ENCODE measurements around the gene INPP5F. TPM values are rescaled to one million over a fixed set of nuclear protein-coding genes. Genes with fewer than 3 reads are reported as not detected.
"Not testable (repeated sequence)": the region's sequence is repeated elsewhere in the genome, so short reads cannot be mapped to it uniquely, and the experiment has no call there.

INPP5F gene
- total and polyA plus RNA-seq, 2 donors = 9.4 to 10.8 TPM

DNA sequence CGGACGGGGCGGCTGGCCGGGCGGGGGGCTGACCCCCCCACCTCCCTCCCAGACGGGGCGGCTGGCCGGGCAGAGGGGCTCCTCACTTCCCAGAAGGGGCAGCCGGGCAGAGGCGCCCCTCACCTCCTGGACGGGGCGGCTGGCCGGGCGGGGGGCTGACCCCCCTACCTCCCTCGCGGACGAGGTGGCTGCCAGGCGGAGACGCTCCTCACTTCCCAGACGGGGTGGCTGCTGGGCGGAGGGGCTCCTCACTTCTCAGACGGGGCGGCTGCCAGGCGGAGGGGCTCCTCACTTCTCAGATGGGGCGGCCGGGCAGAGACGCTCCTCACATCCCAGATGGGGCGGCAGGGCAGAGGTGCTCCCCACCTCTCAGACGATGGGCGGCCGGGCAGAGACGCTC is 69.3 kb downstream of the INPP5F start:
- not testable (repeated sequence) for H3K4me1 ChIP-seq (ENCODE audit: control insufficient read depth in 2 of 2, insufficient read depth in 2 of 2, low read length in 2 of 2); DNase-seq (ENCODE audit: low read depth in 6 of 9, low spot score in 9 of 9)
- WGBS = 98% methylated on average over 28 of the region's 32 CpGs

DNA sequence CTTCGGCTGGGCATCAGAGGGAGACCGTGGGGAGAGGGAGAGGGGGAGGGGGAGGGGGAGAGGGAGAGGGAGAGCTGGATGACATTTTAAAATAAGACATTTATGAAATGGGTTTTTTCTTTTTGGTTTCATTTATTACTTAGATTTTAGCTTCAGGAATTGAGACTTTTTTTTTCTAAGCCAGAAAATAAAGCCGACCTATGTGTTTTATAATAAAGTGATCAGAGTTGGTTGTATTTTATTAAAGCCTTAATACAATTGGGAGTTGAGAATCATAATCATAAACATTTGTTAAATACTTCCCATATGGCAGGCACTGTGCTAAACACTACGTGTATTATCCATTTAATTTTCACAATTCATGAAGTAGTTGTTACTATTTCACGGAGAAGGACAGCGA is 70.2 kb downstream of the INPP5F start:
- H3K27me3 ChIP-seq (ENCODE audit: control insufficient read depth in 2 of 2, insufficient read depth in 1 of 2, low read length in 1 of 2) = no peaks in the 10 kb centered on the region
- H3K27ac ChIP-seq (ENCODE audit: low read depth in 1 of 2, low read length in 1 of 2) = no peak overlapping the region
- H3K9me3 ChIP-seq (ENCODE audit: control insufficient read depth in 2 of 2, insufficient read depth in 1 of 2, low read length in 1 of 2) = no peaks in the 10 kb centered on the region
- 95% methylated on average over 6 of the region's 6 CpGs for WGBS
- no peaks in the 10 kb centered on the region for H3K36me3 ChIP-seq (ENCODE audit: control insufficient read depth in 2 of 2, insufficient read depth in 2 of 2, low read length in 1 of 2)
- no peak overlapping the region for H3K4me3 ChIP-seq (ENCODE audit: low read length in 2 of 2)
- no peak for DNase-seq (ENCODE audit: low read depth in 6 of 9, low spot score in 9 of 9)
- H3K4me1 ChIP-seq (ENCODE audit: control insufficient read depth in 2 of 2, insufficient read depth in 2 of 2, low read length in 2 of 2) = no peaks in the 10 kb centered on the region

More for the DNA sequence above, 69.3 kb downstream of the INPP5F start:
- H3K27me3 ChIP-seq (ENCODE audit: control insufficient read depth in 2 of 2, insufficient read depth in 1 of 2, low read length in 1 of 2); H3K4me3 ChIP-seq (ENCODE audit: low read length in 2 of 2); H3K9me3 ChIP-seq (ENCODE audit: control insufficient read depth in 2 of 2, insufficient read depth in 1 of 2, low read length in 1 of 2); H3K36me3 ChIP-seq (ENCODE audit: control insufficient read depth in 2 of 2, insufficient read depth in 2 of 2, low read length in 1 of 2); H3K27ac ChIP-seq (ENCODE audit: low read depth in 1 of 2, low read length in 1 of 2): not testable (repeated sequence)

DNA sequence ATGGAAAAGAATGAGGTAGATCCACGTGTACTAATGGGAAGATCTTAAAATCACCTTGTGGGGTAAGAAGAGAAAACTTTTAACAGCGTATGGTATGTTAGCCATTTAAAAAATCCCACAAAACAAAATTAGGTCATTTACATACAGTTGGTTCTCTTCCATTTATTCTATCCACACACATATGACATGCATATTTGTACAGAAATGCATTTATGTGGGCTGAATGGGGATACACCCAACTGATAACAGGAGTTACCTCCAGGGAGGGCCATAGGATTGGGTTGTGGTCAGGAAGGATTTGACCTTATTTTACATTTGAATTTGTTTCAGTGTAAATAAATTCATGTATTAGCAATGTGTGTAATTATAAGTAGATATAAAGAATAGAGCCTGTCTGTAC is 75.3 kb downstream of the INPP5F start:
- H3K27ac ChIP-seq (ENCODE audit: low read depth in 1 of 2, low read length in 1 of 2) = no peak overlapping the region
- no peak for DNase-seq (ENCODE audit: low read depth in 6 of 9, low spot score in 9 of 9)
- peaks cover 3% of the 10 kb centered on the region in 2 donors for H3K36me3 ChIP-seq (ENCODE audit: control insufficient read depth in 2 of 2, insufficient read depth in 2 of 2, low read length in 1 of 2)
- H3K4me1 ChIP-seq (ENCODE audit: control insufficient read depth in 2 of 2, insufficient read depth in 2 of 2, low read length in 2 of 2) = no peaks in the 10 kb centered on the region
- WGBS = 98% methylated on average over 2 of the region's 2 CpGs
- no peak overlapping the region for H3K4me3 ChIP-seq (ENCODE audit: low read length in 2 of 2)
- no peaks in the 10 kb centered on the region for H3K27me3 ChIP-seq (ENCODE audit: control insufficient read depth in 2 of 2, insufficient read depth in 1 of 2, low read length in 1 of 2)
- H3K9me3 ChIP-seq (ENCODE audit: control insufficient read depth in 2 of 2, insufficient read depth in 1 of 2, low read length in 1 of 2) = no peaks in the 10 kb centered on the region

DNA sequence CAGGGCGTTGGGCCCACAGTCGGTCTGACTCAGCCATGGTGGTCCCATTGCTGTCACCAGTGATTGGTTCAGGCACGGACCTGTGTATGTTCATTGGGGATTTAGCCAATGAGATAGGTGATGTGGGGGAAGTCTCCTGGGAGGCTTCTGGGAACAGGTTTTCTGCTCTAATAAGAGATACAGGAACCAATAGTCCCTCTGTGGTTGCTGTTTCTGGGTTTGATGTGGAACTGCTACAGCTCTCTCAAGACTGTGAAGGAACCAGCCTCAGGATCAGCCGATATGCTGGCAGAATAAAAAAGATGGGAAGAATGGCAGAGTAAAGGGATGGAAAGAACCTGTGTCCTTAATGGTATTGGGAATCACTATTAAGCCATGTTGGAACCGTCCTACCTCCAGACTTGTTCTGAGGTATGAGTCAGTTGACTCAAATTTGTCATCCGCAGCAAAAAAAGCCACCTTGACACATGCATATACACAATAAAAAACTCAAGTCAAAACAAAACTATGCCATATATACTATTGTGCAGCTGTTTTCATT is 76.2 kb downstream of the INPP5F start:
- no peaks in the 10 kb centered on the region for H3K27me3 ChIP-seq (ENCODE audit: control insufficient read depth in 2 of 2, insufficient read depth in 1 of 2, low read length in 1 of 2)
- no peaks in the 10 kb centered on the region for H3K9me3 ChIP-seq (ENCODE audit: control insufficient read depth in 2 of 2, insufficient read depth in 1 of 2, low read length in 1 of 2)
- H3K4me1 ChIP-seq (ENCODE audit: control insufficient read depth in 2 of 2, insufficient read depth in 2 of 2, low read length in 2 of 2) = no peaks in the 10 kb centered on the region
- H3K27ac ChIP-seq (ENCODE audit: low read depth in 1 of 2, low read length in 1 of 2) = no peak overlapping the region
- peaks cover 3% of the 10 kb centered on the region in 2 donors for H3K36me3 ChIP-seq (ENCODE audit: control insufficient read depth in 2 of 2, insufficient read depth in 2 of 2, low read length in 1 of 2)
- WGBS = 96% methylated on average over 6 of the region's 6 CpGs
- H3K4me3 ChIP-seq (ENCODE audit: low read length in 2 of 2) = no peak overlapping the region
- no peak for DNase-seq (ENCODE audit: low read depth in 6 of 9, low spot score in 9 of 9)

DNA sequence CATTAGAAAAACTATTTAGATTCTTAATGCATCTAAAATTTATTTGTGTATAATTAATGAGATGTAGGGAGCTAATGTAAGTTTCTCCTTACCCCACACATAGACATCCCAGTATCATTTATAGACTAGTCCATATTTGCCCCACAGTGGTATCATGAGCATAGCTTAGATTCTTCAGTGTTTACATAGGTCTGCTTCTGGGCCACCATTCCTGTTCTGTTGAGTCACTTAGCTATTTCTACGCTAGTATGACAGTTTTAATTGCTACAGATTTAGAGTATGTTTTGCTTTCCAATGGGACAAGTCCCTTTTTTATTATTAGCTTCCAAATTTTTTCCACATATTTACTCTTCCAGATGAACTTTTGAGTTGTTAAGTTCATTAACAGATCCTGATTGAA is 77.4 kb downstream of the INPP5F start:
- H3K27ac ChIP-seq (ENCODE audit: low read depth in 1 of 2, low read length in 1 of 2) = no peak overlapping the region
- H3K9me3 ChIP-seq (ENCODE audit: control insufficient read depth in 2 of 2, insufficient read depth in 1 of 2, low read length in 1 of 2) = no peaks in the 10 kb centered on the region
- no peak overlapping the region for H3K4me3 ChIP-seq (ENCODE audit: low read length in 2 of 2)
- DNase-seq (ENCODE audit: low read depth in 6 of 9, low spot score in 9 of 9) = no peak
- peaks cover 3% of the 10 kb centered on the region in 2 donors for H3K36me3 ChIP-seq (ENCODE audit: control insufficient read depth in 2 of 2, insufficient read depth in 2 of 2, low read length in 1 of 2)
- H3K4me1 ChIP-seq (ENCODE audit: control insufficient read depth in 2 of 2, insufficient read depth in 2 of 2, low read length in 2 of 2) = no peaks in the 10 kb centered on the region
- no peaks in the 10 kb centered on the region for H3K27me3 ChIP-seq (ENCODE audit: control insufficient read depth in 2 of 2, insufficient read depth in 1 of 2, low read length in 1 of 2)
- WGBS = 97% methylated on average over 1 of the region's 1 CpG

DNA sequence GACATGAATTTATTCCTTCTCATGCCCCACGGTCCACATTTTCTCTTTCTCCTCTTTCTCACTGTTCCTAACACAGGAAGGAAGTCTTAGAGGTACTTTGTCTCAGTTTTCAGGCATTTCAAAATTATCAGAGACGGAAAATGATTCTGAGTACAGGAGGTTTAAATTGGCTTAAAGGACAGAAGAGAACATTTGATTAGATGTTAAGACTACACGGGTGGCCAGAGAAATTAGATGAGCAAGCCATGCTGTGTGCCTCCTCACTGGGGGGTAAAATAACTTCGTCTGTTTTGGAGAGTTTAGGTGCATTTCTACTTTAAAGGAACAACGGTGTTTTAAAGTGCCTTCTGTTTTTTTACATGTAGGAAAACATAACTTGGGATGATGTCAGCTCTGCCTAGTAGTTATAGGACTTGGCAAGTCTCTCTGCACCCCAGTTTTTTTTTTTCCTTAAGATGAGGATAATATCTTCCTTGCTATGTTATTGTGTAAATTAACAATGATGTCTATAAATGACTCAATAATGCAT is 79.9 kb downstream of the INPP5F start:
- Histone ChIP-seq H3K9me3 (ENCODE audit: control insufficient read depth in 2 of 2, insufficient read depth in 1 of 2, low read length in 1 of 2) (no peaks in the 10 kb centered on the region), H3K27me3 (ENCODE audit: control insufficient read depth in 2 of 2, insufficient read depth in 1 of 2, low read length in 1 of 2) (no peaks in the 10 kb centered on the region), H3K4me3 (ENCODE audit: low read length in 2 of 2) (no peak overlapping the region), H3K4me1 (ENCODE audit: control insufficient read depth in 2 of 2, insufficient read depth in 2 of 2, low read length in 2 of 2) (no peaks in the 10 kb centered on the region), H3K27ac (ENCODE audit: low read depth in 1 of 2, low read length in 1 of 2) (no peak overlapping the region), H3K36me3 (ENCODE audit: control insufficient read depth in 2 of 2, insufficient read depth in 2 of 2, low read length in 1 of 2) (peaks cover 3% of the 10 kb centered on the region in 2 donors)
- 79% methylated on average over 5 of the region's 5 CpGs for WGBS
- DNase-seq (ENCODE audit: low read depth in 6 of 9, low spot score in 9 of 9) = no peak

DNA sequence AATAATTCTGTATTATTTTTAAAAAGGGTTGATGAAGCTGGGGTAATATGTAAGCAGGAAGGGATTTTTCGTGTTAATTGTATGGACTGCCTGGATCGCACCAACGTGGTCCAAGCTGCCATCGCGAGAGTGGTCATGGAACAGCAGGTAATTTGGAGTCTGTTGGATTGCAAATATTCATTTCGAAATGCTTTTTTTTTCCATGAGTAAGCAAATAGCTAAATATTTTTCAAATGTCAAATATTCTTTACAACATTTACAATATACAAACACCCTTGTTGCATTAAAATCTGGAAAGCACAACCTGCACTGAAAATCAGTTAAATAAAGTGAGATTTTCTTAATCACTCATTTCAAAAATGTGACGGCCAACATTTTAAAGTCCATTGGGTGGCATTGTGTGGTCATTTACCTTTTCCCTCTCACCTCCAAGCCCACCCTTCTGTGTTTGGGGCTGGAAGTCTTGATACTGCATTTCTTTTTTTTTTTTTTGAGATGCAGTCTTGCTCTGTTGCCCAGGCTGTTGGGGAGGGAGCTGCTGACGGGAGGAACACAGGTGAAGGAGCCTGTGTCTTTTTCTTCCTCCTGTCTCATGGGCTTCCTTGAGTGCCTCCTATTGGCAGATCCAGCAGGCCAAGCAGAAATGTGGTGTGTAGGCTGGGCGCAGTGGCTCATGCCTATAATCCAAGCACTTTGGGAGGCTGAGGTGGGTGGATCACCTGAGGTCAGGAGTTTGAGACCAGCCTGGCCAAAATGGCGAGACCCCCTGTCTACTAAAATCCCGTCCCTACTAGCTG is 80.7 kb downstream of the INPP5F start:
- WGBS = 99% methylated on average over 11 of the region's 11 CpGs
- Histone ChIP-seq H3K36me3 (ENCODE audit: control insufficient read depth in 2 of 2, insufficient read depth in 2 of 2, low read length in 1 of 2) (peaks cover 3% of the 10 kb centered on the region in 2 donors), H3K27me3 (ENCODE audit: control insufficient read depth in 2 of 2, insufficient read depth in 1 of 2, low read length in 1 of 2) (no peaks in the 10 kb centered on the region), H3K27ac (ENCODE audit: low read depth in 1 of 2, low read length in 1 of 2) (no peak overlapping the region), H3K4me3 (ENCODE audit: low read length in 2 of 2) (no peak overlapping the region), H3K9me3 (ENCODE audit: control insufficient read depth in 2 of 2, insufficient read depth in 1 of 2, low read length in 1 of 2) (no peaks in the 10 kb centered on the region), H3K4me1 (ENCODE audit: control insufficient read depth in 2 of 2, insufficient read depth in 2 of 2, low read length in 2 of 2) (no peaks in the 10 kb centered on the region)
- no peak for DNase-seq (ENCODE audit: low read depth in 6 of 9, low spot score in 9 of 9)

DNA sequence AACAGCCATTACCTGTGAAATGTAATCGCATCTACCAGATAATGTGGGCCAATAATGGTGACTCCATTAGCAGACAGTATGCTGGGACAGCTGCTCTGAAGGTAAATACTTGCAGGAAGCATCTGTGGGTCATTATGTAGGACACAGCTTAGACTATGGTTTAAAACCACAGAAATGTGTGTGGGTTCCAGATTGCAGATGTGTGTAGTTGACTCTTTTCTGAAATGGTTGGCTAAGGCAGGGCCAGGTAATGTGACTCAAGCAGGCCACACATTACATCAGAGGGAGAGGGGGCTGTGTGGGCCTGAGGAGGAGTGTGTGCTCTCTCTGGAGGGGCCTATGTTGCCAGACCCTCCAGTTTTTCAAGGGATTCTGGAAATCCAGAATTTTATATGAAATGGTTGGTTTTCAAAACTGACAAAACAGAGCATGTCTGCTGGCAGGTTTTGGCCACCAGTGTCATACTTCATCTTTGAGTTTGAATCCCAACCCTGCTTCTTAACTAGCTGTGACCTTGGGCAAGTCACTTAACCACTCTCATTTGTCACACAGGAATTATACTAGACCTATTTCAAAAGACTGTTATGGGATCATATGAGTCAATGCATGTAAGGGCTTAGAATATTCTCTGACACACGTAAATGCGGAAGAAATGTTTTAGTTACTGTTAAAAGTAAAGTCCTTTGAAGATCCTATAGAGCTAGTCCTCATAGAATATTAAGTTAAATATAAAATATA is 82.3 kb downstream of the INPP5F start:
- Histone ChIP-seq H3K27ac (ENCODE audit: low read depth in 1 of 2, low read length in 1 of 2) (no peak overlapping the region), H3K36me3 (ENCODE audit: control insufficient read depth in 2 of 2, insufficient read depth in 2 of 2, low read length in 1 of 2) (peaks cover 3% of the 10 kb centered on the region in 2 donors), H3K27me3 (ENCODE audit: control insufficient read depth in 2 of 2, insufficient read depth in 1 of 2, low read length in 1 of 2) (no peaks in the 10 kb centered on the region), H3K4me1 (ENCODE audit: control insufficient read depth in 2 of 2, insufficient read depth in 2 of 2, low read length in 2 of 2) (no peaks in the 10 kb centered on the region), H3K9me3 (ENCODE audit: control insufficient read depth in 2 of 2, insufficient read depth in 1 of 2, low read length in 1 of 2) (no peaks in the 10 kb centered on the region), H3K4me3 (ENCODE audit: low read length in 2 of 2) (no peak overlapping the region)
- peak in 1 of 9 donors; percentile 22 for DNase-seq (ENCODE audit: low read depth in 6 of 9, low spot score in 9 of 9)
- 75% methylated on average over 3 of the region's 3 CpGs for WGBS

DNA sequence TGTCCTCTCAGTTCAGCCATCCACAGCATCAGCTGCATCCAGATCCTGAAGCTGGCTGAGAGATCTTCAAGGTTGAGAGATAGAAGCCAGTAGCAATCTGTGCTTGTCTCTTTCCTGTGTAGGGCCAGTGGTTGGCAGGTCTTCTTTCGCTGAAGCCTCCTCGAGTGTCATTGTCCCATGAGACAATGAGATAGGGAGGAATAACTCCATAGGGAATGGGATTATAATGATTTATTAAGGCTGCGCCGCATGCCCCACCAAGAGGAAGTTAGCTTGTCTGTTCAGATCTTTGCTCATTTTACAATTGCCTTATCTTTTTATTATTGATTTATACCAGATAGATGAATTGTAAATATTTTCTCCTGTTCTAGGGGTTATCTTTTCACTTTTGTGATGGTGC is 85.3 kb downstream of the INPP5F start:
- no peaks in the 10 kb centered on the region for H3K4me1 ChIP-seq (ENCODE audit: control insufficient read depth in 2 of 2, insufficient read depth in 2 of 2, low read length in 2 of 2)
- no peaks in the 10 kb centered on the region for H3K9me3 ChIP-seq (ENCODE audit: control insufficient read depth in 2 of 2, insufficient read depth in 1 of 2, low read length in 1 of 2)
- no peak overlapping the region for H3K4me3 ChIP-seq (ENCODE audit: low read length in 2 of 2)
- no peak for DNase-seq (ENCODE audit: low read depth in 6 of 9, low spot score in 9 of 9)
- WGBS = 98% methylated on average over 4 of the region's 4 CpGs
- no peaks in the 10 kb centered on the region for H3K27me3 ChIP-seq (ENCODE audit: control insufficient read depth in 2 of 2, insufficient read depth in 1 of 2, low read length in 1 of 2)
- H3K36me3 ChIP-seq (ENCODE audit: control insufficient read depth in 2 of 2, insufficient read depth in 2 of 2, low read length in 1 of 2) = peaks cover 2 to 7% of the 10 kb centered on the region in 2 donors
- H3K27ac ChIP-seq (ENCODE audit: low read depth in 1 of 2, low read length in 1 of 2) = no peak overlapping the region

Data from thymus (tissue), 11 donors.